OCI-LY1 (cell line): ENCODE results near the gene SNTG2.

ENCODE experiments used
- EZH2 ChIP-seq: fragments of 200-600 bp; sonication (generic), shearing (Covaris generic); IDR thresholded peaks from 2 replicates; pipeline ENCODE4 v1.8.0; 2017; ENCODE audit warnings: borderline replicate concordance, mixed run types, mild to moderate bottlenecking, antibody characterized with exemption, low read length, moderate library complexity, mixed read lengths
- TF ChIP-seq, protein P1 (sequence below): fragments of 200-600 bp; sonication (generic), shearing (Covaris generic); IDR thresholded peaks from 2 replicates; pipeline ENCODE4 v1.5.1; 2017; ENCODE audit warnings: mild to moderate bottlenecking, antibody characterized with exemption, low read length, moderate library complexity, mixed read lengths

DNA sequence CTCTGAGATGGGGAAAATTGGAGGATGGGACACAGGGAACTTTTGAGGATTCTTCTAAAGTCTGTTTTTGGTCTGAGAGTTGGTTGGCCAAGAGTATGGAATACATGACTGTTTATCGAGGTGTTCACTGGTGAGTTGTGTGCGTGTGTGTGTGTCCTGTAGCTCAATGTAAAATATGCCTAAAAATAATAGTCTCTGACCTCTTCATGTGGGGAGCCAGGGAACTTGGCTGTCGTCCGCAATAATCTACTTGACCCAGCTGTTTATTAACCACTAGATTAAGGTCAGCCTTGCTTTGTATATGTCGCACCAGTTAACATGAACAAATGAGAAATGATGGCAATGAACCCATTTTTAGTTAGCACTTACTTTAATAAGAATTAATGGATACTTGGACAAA lies 285.2 kb downstream of the SNTG2 start:
- TF ChIP-seq, protein P1, sequence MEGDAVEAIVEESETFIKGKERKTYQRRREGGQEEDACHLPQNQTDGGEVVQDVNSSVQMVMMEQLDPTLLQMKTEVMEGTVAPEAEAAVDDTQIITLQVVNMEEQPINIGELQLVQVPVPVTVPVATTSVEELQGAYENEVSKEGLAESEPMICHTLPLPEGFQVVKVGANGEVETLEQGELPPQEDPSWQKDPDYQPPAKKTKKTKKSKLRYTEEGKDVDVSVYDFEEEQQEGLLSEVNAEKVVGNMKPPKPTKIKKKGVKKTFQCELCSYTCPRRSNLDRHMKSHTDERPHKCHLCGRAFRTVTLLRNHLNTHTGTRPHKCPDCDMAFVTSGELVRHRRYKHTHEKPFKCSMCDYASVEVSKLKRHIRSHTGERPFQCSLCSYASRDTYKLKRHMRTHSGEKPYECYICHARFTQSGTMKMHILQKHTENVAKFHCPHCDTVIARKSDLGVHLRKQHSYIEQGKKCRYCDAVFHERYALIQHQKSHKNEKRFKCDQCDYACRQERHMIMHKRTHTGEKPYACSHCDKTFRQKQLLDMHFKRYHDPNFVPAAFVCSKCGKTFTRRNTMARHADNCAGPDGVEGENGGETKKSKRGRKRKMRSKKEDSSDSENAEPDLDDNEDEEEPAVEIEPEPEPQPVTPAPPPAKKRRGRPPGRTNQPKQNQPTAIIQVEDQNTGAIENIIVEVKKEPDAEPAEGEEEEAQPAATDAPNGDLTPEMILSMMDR: no peak
- no peak for TF ChIP-seq EZH2
